Measurements from ENCODE around the gene YY1.
A peak's percentile ranks its signal among the peaks of the same experiment; 100 is the strongest.

The YY1 gene

GRCh38 chr14:100317912-100318808 lies 79.2 kb downstream of the YY1 start:
- peak; percentile 77 for DNase-seq

- DNase-seq, result no peak
Observed at GRCh38 chr14:100320157-100320856, 81.4 kb downstream of the YY1 start.

- DNase-seq, result no peak
Observed at GRCh38 chr14:100321473-100322137, 82.7 kb downstream of the YY1 start.

- no peak for DNase-seq
Observed at GRCh38 chr14:100322138-100322957, 83.4 kb downstream of the YY1 start.

GRCh38 chr14:100323121-100323941 lies 84.4 kb downstream of the YY1 start, which contains the start of gene SLC25A47:
TSS of gene SLC25A47 (plus strand) at chr14:100323339. CDS start at chr14:100323415, 76 bp downstream.
- no peak for DNase-seq

- no peak for DNase-seq
Observed at GRCh38 chr14:100323942-100324307, 85.0 kb downstream of the YY1 start.

GRCh38 chr14:100325231-100325632 lies 86.3 kb downstream of the YY1 start:
- no peak for DNase-seq

GRCh38 chr14:100325958-100326357 lies 87.0 kb downstream of the YY1 start:
- DNase-seq, result no peak

GRCh38 chr14:100327128-100327527 lies 88.2 kb downstream of the YY1 start:
- no peak for DNase-seq

- DNase-seq, result no peak
Observed at GRCh38 chr14:100328495-100329163, 89.7 kb downstream of the YY1 start.

GRCh38 chr14:100329233-100330006 lies 90.5 kb downstream of the YY1 start:
- no peak for DNase-seq

- DNase-seq, result no peak
Observed at GRCh38 chr14:100330007-100330344, 91.0 kb downstream of the YY1 start.

- no peak for DNase-seq
Observed at GRCh38 chr14:100330388-100330931, 91.5 kb downstream of the YY1 start.

- no peak for DNase-seq
Observed at GRCh38 chr14:100332071-100332639, 93.2 kb downstream of the YY1 start.

Data from CD4-positive, alpha-beta T cell treated with Interleukin-17A for 4 hours (primary cell).